AG04450 (cell line): ENCODE results near the gene POMT2. TPM values are rescaled to one million over a fixed set of nuclear protein-coding genes. Genes with fewer than 3 reads are reported as not detected.
"Not testable (repeated sequence)": the region's sequence is repeated elsewhere in the genome, so short reads cannot be mapped to it uniquely, and the experiment has no call there.

Source experiments
- CTCF ChIA-PET: fragments of 300-600, 350-600 bp; formaldehyde crosslinking; extraction: SDS; loops from one replicate; lab custom pipeline; 2022; ENCODE audit warnings: antibody characterized with exemption, inconsistent platforms; lab: Charles Lee
- POLR2A ChIA-PET: fragments of 350-600 bp; formaldehyde crosslinking; extraction: SDS; loops from one replicate; lab custom pipeline; 2021; ENCODE audit warnings: antibody characterized with exemption, inconsistent platforms; lab: Yijun Ruan, JAX
- DNase-seq: peaks from one replicate; pipeline ENCODE4 v3.0.0-alpha.2; 2011; ENCODE audit warnings: low read depth, low spot score
- H3K27ac ChIP-seq: one replicate; pipeline ENCODE4 v1.5.1; 2012; ENCODE audit warnings: low read depth, low read length, control low read depth
- H3K27me3 ChIP-seq: one replicate; pipeline ENCODE4 v1.6.0; 2012; ENCODE audit warnings: low read length; ENCODE audit not compliant: control insufficient read depth, insufficient read depth
- H3K4me3 ChIP-seq: 2 replicates; pipeline ENCODE4 v1.5.1; 2011; ENCODE audit warnings: mild to moderate bottlenecking, low read depth, low read length, control low read depth
- H3K9me3 ChIP-seq: 2 replicates; pipeline ENCODE4 v1.5.1; 2012; ENCODE audit warnings: low read length; ENCODE audit not compliant: control insufficient read depth, insufficient read depth
- CTCF ChIP-seq: IDR thresholded peaks from 2 replicates; pipeline ENCODE4 v1.5.1; 2011; ENCODE audit warnings: low read depth, low read length, control low read depth, inconsistent platforms
- polyA plus RNA-seq: library from polyadenylated mRNA; depleted of rRNA; stranded (reverse); fragments of >200 nt; gene quantifications from 2 replicates; pipeline ENCODE4 v1.2.3, GENCODE V29; 2011

Gene POMT2
- polyA plus RNA-seq, 1 experiment = 17.2 TPM

GRCh38 chr14:77286576-77286975 is 34.1 kb downstream of the POMT2 start:
- TF ChIP-seq CTCF = no peak
- ChIA-PET POLR2A (no interaction called here), CTCF (interaction anchor here (0.6 to 1.1 kb wide), 3 partner anchors 14 to 129 kb away, joined by 3 to 5 read pairs (median 3); no protein-coding TSS in a partner anchor)

GRCh38 chr14:77284466-77284865 is 36.2 kb downstream of the POMT2 start:
- no peak for TF ChIP-seq CTCF
- no peak overlapping the region for H3K27ac ChIP-seq
- no peak overlapping the region for H3K4me3 ChIP-seq
- ChIA-PET POLR2A (no interaction called here), CTCF (interaction anchor here (2.5 kb wide), 1 partner anchor 31 kb away, joined by 5 read pairs; no protein-coding TSS in a partner anchor)
- no peak for DNase-seq
- no peaks in the 10 kb centered on the region for H3K9me3 ChIP-seq
- no peaks in the 10 kb centered on the region for H3K27me3 ChIP-seq

More at GRCh38 chr14:77286576-77286975, 34.1 kb downstream of the POMT2 start:
- DNase-seq = no peak
- no peak overlapping the region for H3K27ac ChIP-seq
- no peaks in the 10 kb centered on the region for H3K27me3 ChIP-seq
- H3K4me3 ChIP-seq = no peak overlapping the region
- H3K9me3 ChIP-seq = no peaks in the 10 kb centered on the region

GRCh38 chr14:77284066-77284465 is 36.6 kb downstream of the POMT2 start:
- POLR2A ChIA-PET = no interaction called here
- TF ChIP-seq CTCF = no peak
- H3K27ac ChIP-seq = no peak overlapping the region
- CTCF ChIA-PET = interaction anchor here (2.5 kb wide), 1 partner anchor 32 kb away, joined by 5 read pairs; no protein-coding TSS in a partner anchor
- DNase-seq = no peak
- no peaks in the 10 kb centered on the region for H3K27me3 ChIP-seq
- H3K9me3 ChIP-seq = no peaks in the 10 kb centered on the region
- no peak overlapping the region for H3K4me3 ChIP-seq

- POLR2A ChIA-PET = no interaction called here
- no peak for DNase-seq
- no peaks in the 10 kb centered on the region for H3K27me3 ChIP-seq
- no peaks in the 10 kb centered on the region; the same call in 1 of the 2 replicates for H3K9me3 ChIP-seq
- CTCF ChIA-PET = interaction anchor here (2.5 kb wide), 1 partner anchor 34 kb away, joined by 5 read pairs; no protein-coding TSS in a partner anchor
- TF ChIP-seq CTCF = no peak
- no peak overlapping the region for H3K27ac ChIP-seq
- H3K4me3 ChIP-seq = no peak overlapping the region
Observed at GRCh38 chr14:77281852-77282410, 38.8 kb downstream of the POMT2 start.

DNA sequence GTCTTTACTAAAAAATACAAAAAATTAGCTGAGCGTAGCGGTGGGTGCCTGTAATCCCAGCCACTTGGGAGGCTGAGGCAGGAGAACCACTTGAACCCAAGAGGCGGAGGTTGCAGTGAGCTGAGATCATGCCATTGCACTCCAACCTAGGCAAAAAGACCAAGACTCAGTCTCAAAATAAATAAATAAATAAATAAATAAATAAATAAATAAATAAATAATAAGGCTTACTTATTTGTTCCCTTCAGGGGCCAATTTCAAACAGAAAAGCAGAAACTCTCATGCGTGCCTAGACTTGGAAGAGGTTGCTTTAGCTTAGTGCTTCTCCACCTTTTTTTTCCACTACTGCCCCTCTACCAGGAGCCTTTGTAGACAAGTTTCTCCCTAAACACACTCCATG is 39.8 kb downstream of the POMT2 start:
- CTCF ChIA-PET = interaction anchor here (2.6 kb wide), 1 partner anchor 35 kb away, joined by 7 read pairs; no protein-coding TSS in a partner anchor
- H3K4me3 ChIP-seq, H3K9me3 ChIP-seq, POLR2A ChIA-PET, DNase-seq, H3K27ac ChIP-seq, H3K27me3 ChIP-seq: not testable (repeated sequence)
